ENCODE measurements around the gene ETV3L. TPM values are rescaled to one million over a fixed set of nuclear protein-coding genes. Genes with fewer than 3 reads are reported as not detected.

The ETV3L gene
- total and polyA plus RNA-seq, 2 of the 8 experiments (the other 6 are each of a cell fraction or from before 2014, with no cell fraction given), result 0.17 to 0.26 TPM

- Histone ChIP-seq H4K20me1 (replicated peaks in 1 of 2; ENCODE audit: control insufficient read depth in 1 of 2, insufficient read depth in 2 of 2, low read length in 2 of 2) (no peaks in the 10 kb centered on the region), H3K9ac (replicated peaks in 1 of 4; ENCODE audit: extremely low read depth in 1 of 4, low read depth in 3 of 4, low read length in 3 of 4) (no peak overlapping the region; a peak in 1 of 7 replicates), H3K9me3 (ENCODE audit: insufficient read depth in 2 of 2, low read depth in 1 of 2, low read length in 1 of 2) (no peaks in the 10 kb centered on the region), H3K27ac (ENCODE audit: low read depth, low read length) (no peak overlapping the region), H3K4me2 (ENCODE audit: insufficient read depth in 1 of 2, low read depth in 2 of 2, low read length in 2 of 2) (no peak overlapping the region), H3K4ac (replicated peaks; ENCODE audit: insufficient read length, low read depth, low read length) (no peak overlapping the region), H3K14ac (ENCODE audit: insufficient read length) (no peak overlapping the region), H4K5ac (ENCODE audit: insufficient read length, low read depth, low read length) (no peak overlapping the region), H3K4me3 (ENCODE audit: extremely low read depth in 1 of 4, insufficient read depth in 2 of 4, low read depth in 3 of 4, low read length in 4 of 4) (no peak overlapping the region), H2BK5ac (ENCODE audit: low read depth, low read length) (no peak overlapping the region), H2BK120ac (replicated peaks; ENCODE audit: low read depth, low read length) (no peak overlapping the region), H3K79me1 (ENCODE audit: low read depth, low read length) (no peaks in the 10 kb centered on the region), H3K27me3 (replicated peaks in 1 of 4; ENCODE audit: control insufficient read depth in 3 of 4, extremely low read depth in 1 of 4, insufficient read depth in 3 of 4, low read length in 3 of 4) (no peaks in the 10 kb centered on the region; a peak in 2 of 7 replicates), H3K36me3 (ENCODE audit: control insufficient read depth in 2 of 4, insufficient read depth in 4 of 4, low read length in 3 of 4) (no peaks in the 10 kb centered on the region), H3K23me2 (ENCODE audit: low read depth, low read length) (no peaks in the 10 kb centered on the region), H4K8ac (ENCODE audit: extremely low read depth, insufficient read depth, low read length) (no peak overlapping the region), H3K18ac (ENCODE audit: extremely low read depth, low read length) (no peak overlapping the region), H3K4me1 (replicated peaks in 1 of 4; ENCODE audit: control insufficient read depth in 3 of 4, insufficient read depth in 4 of 4, low read length in 3 of 4) (peaks cover 3 to 5% (median 3%) of the 10 kb centered on the region in 4 experiments; a peak in 5 of 7 replicates), H2BK12ac (ENCODE audit: low read depth, low read length) (0 out of 2 replicates have a peak overlapping the region, but pooled peaks have one; percentile 13), H3K23ac (ENCODE audit: insufficient read length) (no peak overlapping the region), H3K56ac (replicated peaks; ENCODE audit: insufficient read length, low read depth, low read length) (no peak overlapping the region), H2AK5ac (ENCODE audit: low read depth, low read length) (no peak overlapping the region), H3K79me2 (ENCODE audit: control insufficient read depth in 1 of 2, insufficient read depth in 2 of 2, low read length in 2 of 2) (no peaks in the 10 kb centered on the region), H2BK20ac (ENCODE audit: low read length) (0 out of 2 replicates have a peak overlapping the region, but pooled peaks have one; percentile 16), H2AFZ (ENCODE audit: low read length) (0 out of 2 replicates have a peak overlapping the region, but pooled peaks have one; percentile 4), H4K91ac (replicated peaks; ENCODE audit: insufficient read length, low read length) (no peak overlapping the region), H2BK15ac (ENCODE audit: low read length) (peak overlapping the region; percentile 24; the same call in 1 of the 2 replicates)
- no peak for FAIRE-seq
- ChIA-PET POLR2A (ENCODE audit: partially characterized antibody) (interaction anchor here (0.7 to 2.5 kb wide), 4 partner anchors 24 to 72 kb away, joined by 3 to 12 read pairs (median 6); no protein-coding TSS in a partner anchor), CTCF (ENCODE audit: partially characterized antibody) (interaction anchor here (0.5 to 7.7 kb wide), 43 partner anchors 9 to 221 kb away, joined by 3 to 218 read pairs (median 4); partner anchors contain the start of genes ETV3 and ETV3L)
- DNase-seq (ENCODE audit: low read depth in 1 of 2, low spot score in 2 of 2), result no peak
- TF ChIP-seq SP1 (IDR thresholded peaks at IDR 0.05; ENCODE audit: low read depth, low read length), result no peak
- TF ChIP-seq GTF2F1 (IDR thresholded peaks at IDR 0.05; ENCODE audit: borderline replicate concordance, low read depth, low read length), result no peak
- TF ChIP-seq, protein P1, sequence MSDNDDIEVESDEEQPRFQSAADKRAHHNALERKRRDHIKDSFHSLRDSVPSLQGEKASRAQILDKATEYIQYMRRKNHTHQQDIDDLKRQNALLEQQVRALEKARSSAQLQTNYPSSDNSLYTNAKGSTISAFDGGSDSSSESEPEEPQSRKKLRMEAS (IDR thresholded peaks at IDR 0.05), result no peak
- TF ChIP-seq TEAD4 (IDR thresholded peaks at IDR 0.05; ENCODE audit: low read depth, low read length), result no peak
- no peak for TF ChIP-seq SAP30 (IDR thresholded peaks at IDR 0.05; ENCODE audit: insufficient read depth, insufficient replicate concordance, low read length)
- 88% methylated on average over 9 of the region's 9 CpGs; no CpG with 5 or more reads in 1 of the 2 experiments for WGBS, 2 experiments (ENCODE audit: extremely low coverage in 1 of 2, insufficient coverage in 1 of 2, insufficient read length in 1 of 2, insufficient replicate concordance in 2 of 2, low coverage in 1 of 2, low lambda C conversion rate in 2 of 2, missing lambda C conversion rate in 1 of 2)
Observed at GRCh38 chr1:157089789-157090188, 9.8 kb downstream of the ETV3L start.
